Fibroblast of mammary gland (primary cell): ENCODE measurements around the gene MLPH.

Experiments used
- DNase-seq: peaks from one replicate; pipeline ENCODE4 v3.0.0-alpha.2; 2010; ENCODE audit warnings: low read depth
- H3K4me3 ChIP-seq: 2 replicates; pipeline ENCODE4 v1.5.1; 2011; ENCODE audit warnings: low read depth, mild to moderate bottlenecking, low read length, moderate library complexity; ENCODE audit not compliant: control insufficient read depth
- CTCF ChIP-seq: conservative IDR thresholded peaks from 2 replicates; pipeline ENCODE4 v1.5.1; 2011; ENCODE audit warnings: low read depth, low read length, inconsistent platforms; ENCODE audit not compliant: control insufficient read depth, insufficient read depth

Gene MLPH

DNA sequence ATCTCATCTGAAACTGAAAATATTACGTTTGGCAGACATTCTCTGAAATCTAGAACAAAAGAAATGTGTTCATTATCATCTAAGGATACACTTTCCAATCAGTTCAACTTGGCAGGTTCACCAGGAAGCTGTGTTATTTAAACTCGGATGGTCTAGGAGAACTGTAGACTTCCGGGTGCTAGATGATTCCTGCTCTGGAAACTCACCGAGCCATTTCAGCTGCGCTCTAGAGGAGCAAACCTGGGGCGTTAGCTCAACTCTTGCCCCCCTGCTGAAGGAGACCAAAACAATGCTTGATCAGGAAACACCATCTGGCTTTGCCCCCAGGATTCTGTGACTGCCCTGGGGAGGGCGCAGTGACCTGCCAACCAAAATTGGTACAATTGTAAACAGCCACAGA, 22.9 kb downstream of the MLPH start:
- no peak for TF ChIP-seq CTCF
- DNase-seq: no peak

DNA sequence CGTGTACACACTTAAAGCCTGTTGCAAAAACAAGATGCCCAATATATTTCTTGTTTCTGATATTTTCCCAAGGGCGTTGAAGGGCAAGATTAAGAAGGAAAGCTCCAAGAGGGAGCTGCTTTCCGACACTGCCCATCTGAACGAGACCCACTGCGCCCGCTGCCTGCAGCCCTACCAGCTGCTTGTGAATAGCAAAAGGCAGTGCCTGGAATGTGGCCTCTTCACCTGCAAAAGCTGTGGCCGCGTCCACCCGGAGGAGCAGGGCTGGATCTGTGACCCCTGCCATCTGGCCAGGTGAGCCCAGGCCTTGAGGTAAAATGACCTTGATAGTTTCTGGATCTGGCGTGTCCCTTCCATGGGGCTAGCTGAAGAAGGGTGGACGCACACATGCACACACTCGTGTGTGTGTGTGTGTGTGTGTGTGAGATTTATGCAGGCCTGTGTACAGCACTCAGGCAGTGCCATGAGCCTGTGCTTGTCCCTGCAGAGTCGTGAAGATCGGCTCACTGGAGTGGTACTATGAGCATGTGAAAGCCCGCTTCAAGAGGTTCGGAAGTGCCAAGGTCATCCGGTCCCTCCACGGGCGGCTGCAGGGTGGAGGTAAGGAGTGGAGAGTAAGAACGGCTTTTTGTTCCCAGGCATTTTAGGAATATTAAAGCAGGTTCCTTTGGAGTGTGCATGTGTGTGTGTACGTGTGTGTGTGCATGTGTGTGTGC, 23.6 kb downstream of the MLPH start:
- H3K4me3 ChIP-seq: no peak overlapping the region
- no peak for DNase-seq
- TF ChIP-seq CTCF: no peak

More for the DNA sequence above, 22.9 kb downstream of the MLPH start:
- H3K4me3 ChIP-seq: no peak overlapping the region

DNA sequence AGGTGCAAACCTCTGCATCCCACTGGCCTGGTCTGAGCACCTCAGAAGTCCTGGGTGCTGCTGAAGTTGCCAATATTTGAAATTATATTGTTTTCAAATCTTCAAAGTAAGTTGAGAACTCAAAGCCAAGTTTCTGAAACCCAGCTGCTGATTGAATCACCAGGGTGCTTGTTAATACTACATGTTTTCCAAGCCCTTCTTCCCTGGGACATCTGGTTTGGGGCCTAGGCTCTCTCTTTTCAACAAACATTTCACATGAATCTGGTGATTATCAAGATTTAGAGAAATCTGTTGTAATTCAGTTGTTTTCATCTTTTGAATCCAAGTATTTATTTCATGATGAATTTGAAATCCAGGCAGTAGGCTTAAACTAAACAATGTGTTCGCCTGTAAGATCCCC, 24.4 kb downstream of the MLPH start:
- no peak for TF ChIP-seq CTCF
- H3K4me3 ChIP-seq: no peak overlapping the region
- peak; percentile 66 for DNase-seq

DNA sequence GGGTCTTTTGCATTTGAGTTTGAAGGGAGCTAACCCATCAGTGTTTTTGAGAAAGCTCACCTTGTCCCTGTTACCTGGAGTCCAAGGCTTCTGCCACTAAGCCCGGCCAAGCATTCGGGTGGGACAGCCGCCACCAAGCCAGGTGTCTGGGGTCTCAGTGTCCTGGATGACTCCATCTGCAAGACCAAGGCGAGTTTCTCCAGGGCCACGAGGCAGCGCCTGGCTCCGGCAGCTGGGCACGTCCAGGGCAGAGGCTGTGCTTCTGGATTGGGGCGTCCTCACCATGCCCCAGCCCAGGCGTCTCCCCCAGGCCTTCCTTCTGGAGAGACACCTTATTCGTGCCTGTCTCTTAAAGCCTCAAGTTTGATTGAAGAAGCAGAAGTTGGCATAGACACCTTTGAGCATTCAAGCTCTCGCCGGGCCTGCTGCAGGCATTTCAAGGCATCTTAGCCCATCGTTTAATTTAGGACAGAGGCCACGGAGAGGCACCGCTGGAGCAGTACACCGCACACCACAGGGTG, 24.9 kb downstream of the MLPH start:
- H3K4me3 ChIP-seq: no peak overlapping the region
- DNase-seq: no peak
- no peak for TF ChIP-seq CTCF

- no peak overlapping the region for H3K4me3 ChIP-seq
- TF ChIP-seq CTCF: peak; percentile 88
- DNase-seq: peak; percentile 88
Observed at GRCh38 chr2:237512774-237513466, 25.9 kb downstream of the MLPH start.

DNA sequence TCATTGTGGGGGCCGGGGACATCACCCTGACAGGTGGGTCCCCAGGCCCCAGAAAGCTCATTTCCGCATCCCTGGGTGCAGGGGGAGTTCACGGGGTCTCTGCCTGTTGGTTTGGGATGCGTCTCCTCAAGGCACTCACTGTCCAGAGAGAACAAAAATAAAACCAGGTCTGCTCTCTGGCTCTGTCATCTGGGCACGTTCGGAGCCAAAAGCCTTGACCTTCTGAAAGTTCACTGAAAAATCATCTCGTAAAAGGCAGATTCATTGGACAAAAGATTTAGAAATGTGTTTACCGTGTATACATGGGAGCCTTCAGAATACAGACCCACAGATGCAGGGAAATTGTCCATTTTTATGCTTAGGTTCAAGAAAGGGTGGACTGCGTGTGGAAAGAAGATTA, 26.6 kb downstream of the MLPH start:
- no peak overlapping the region for H3K4me3 ChIP-seq
- TF ChIP-seq CTCF: no peak
- DNase-seq: no peak
